BLaER1 treated with 17β-estradiol and CSF1 and Interleukin-3, amounts not matched to agents 10 nM and 100 nM (cell line): ENCODE data around the gene ATP1A2.

Experiments used
- H3K27ac ChIP-seq, 11 experiments: shearing (Covaris generic); formaldehyde crosslinking; 2 replicates each; pipeline ENCODE4 v1.8.1; 2022
- H3K27me3 ChIP-seq, 11 experiments: shearing (Covaris generic); formaldehyde crosslinking; 2 replicates each; pipeline ENCODE4 v1.8.1; 2022
- H3K36me3 ChIP-seq, 11 experiments: shearing (Covaris generic); formaldehyde crosslinking; 2 replicates each; pipeline ENCODE4 v1.8.1; 2022
- H3K4me1 ChIP-seq, 10 experiments: shearing (Covaris generic); formaldehyde crosslinking; 2 replicates each; pipeline ENCODE4 v1.8.1; 2022
- H3K4me2 ChIP-seq, 11 experiments: shearing (Covaris generic); formaldehyde crosslinking; 2 replicates each; pipeline ENCODE4 v1.8.1; 2022
- H3K4me3 ChIP-seq, 10 experiments: shearing (Covaris generic); formaldehyde crosslinking; 2 replicates each; pipeline ENCODE4 v1.8.1; 2022
- H3K9ac ChIP-seq, 11 experiments: shearing (Covaris generic); formaldehyde crosslinking; 2 replicates each; pipeline ENCODE4 v1.8.1; 2022
- H3K9me3 ChIP-seq, 11 experiments: shearing (Covaris generic); formaldehyde crosslinking; replicated peaks in 1 of 11; 2 replicates each; pipeline ENCODE4 v1.8.1; 2022
- H4K20me1 ChIP-seq, 11 experiments: shearing (Covaris generic); formaldehyde crosslinking; 2 replicates each; pipeline ENCODE4 v1.8.1; 2022
- Cebpa-rat ChIP-seq, 11 experiments: shearing (Covaris generic); IDR thresholded peaks; 2 replicates each; pipeline ENCODE4 v1.8.1; 2022

Gene ATP1A2

DNA sequence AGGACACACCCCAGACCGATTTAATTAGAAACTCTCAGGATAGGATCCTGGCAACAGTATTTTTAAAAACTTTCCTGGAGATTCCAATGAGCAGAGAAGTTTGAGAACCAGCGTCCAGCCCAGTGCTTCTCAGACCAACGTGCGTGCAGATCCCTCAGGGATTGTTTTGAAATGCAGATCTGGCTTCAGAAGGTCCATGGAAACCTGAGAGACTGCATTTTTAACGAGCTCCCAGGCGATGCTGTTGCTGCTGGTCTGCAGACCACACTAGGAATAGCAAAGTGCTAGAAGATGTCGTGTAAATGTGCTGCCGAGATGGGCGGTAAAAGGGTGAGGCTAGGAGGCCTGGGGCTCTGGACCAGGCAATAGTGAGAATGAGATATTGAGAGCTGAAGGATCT, 56.4 kb downstream of the ATP1A2 start:
- H3K4me3 ChIP-seq = no peak overlapping the region
- TF ChIP-seq Cebpa-rat (IDR thresholded peaks at IDR 0.05) = no peak
- no peaks in the 10 kb centered on the region for H3K9me3 ChIP-seq
- H3K27me3 ChIP-seq = no peaks in the 10 kb centered on the region
- no peak overlapping the region for H3K9ac ChIP-seq
- H3K36me3 ChIP-seq = no peaks in the 10 kb centered on the region
- peaks cover 37 to 50% (median 46%) of the 10 kb centered on the region in 10 experiments for H3K4me1 ChIP-seq
- no peaks in the 10 kb centered on the region for H4K20me1 ChIP-seq
- H3K27ac ChIP-seq = no peak overlapping the region
- peak overlapping the region in 1 of 11 experiments; percentile 94; a peak in 1 of 22 replicates for H3K4me2 ChIP-seq

DNA sequence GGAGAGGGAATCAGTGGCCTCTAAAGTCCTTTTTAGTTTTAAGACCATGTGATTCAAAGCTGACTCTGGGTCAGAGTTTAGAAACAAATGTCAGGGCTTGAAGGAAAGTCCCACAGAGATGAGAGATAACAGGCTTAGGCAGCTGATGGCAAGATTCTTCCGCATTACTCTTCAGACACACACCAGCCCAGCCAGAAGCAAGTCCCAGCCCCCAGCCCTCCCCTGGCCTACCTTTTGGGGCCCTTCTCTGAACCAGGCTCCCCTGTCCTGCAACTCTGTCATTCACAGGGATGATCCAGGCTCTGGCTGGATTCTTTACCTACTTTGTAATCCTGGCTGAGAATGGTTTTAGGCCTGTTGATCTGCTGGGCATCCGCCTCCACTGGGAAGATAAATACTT, 61.7 kb downstream of the ATP1A2 start:
- no peak overlapping the region for H3K4me2 ChIP-seq
- no peaks in the 10 kb centered on the region for H3K4me1 ChIP-seq
- no peak overlapping the region for H3K4me3 ChIP-seq
- H3K27me3 ChIP-seq = no peaks in the 10 kb centered on the region
- no peaks in the 10 kb centered on the region for H3K36me3 ChIP-seq
- no peak for TF ChIP-seq Cebpa-rat (IDR thresholded peaks at IDR 0.05)
- H3K27ac ChIP-seq = no peak overlapping the region
- H3K9me3 ChIP-seq = no peaks in the 10 kb centered on the region
- H3K9ac ChIP-seq = no peak overlapping the region
- H4K20me1 ChIP-seq = no peaks in the 10 kb centered on the region

- Histone ChIP-seq H3K9ac (no peak overlapping the region), H3K27ac (no peak overlapping the region), H3K4me3 (no peak overlapping the region)
These were observed 62.1 kb downstream of the ATP1A2 start for GRCh38 chr1:160177667-160178066.

GRCh38 chr1:160178731-160179130, 63.2 kb downstream of the ATP1A2 start:
- H4K20me1 ChIP-seq = no peaks in the 10 kb centered on the region
- H3K4me3 ChIP-seq = no peak overlapping the region
- H3K27ac ChIP-seq = no peak overlapping the region
- H3K36me3 ChIP-seq = no peaks in the 10 kb centered on the region
- no peaks in the 10 kb centered on the region for H3K4me1 ChIP-seq
- no peaks in the 10 kb centered on the region for H3K27me3 ChIP-seq
- H3K9me3 ChIP-seq = no peaks in the 10 kb centered on the region
- no peak overlapping the region for H3K9ac ChIP-seq
- TF ChIP-seq Cebpa-rat (IDR thresholded peaks at IDR 0.05) = no peak
- H3K4me2 ChIP-seq = no peak overlapping the region

More at GRCh38 chr1:160177667-160178066, 62.1 kb downstream of the ATP1A2 start:
- Histone ChIP-seq H3K9me3 (no peaks in the 10 kb centered on the region), H3K4me2 (no peak overlapping the region), H3K36me3 (no peaks in the 10 kb centered on the region), H3K27me3 (no peaks in the 10 kb centered on the region), H3K4me1 (no peaks in the 10 kb centered on the region), H4K20me1 (no peaks in the 10 kb centered on the region)
- no peak for TF ChIP-seq Cebpa-rat (IDR thresholded peaks at IDR 0.05)

- Histone ChIP-seq H3K4me2 (no peak overlapping the region), H3K27ac (no peak overlapping the region), H3K36me3 (no peaks in the 10 kb centered on the region), H3K4me3 (no peak overlapping the region), H4K20me1 (no peaks in the 10 kb centered on the region), H3K27me3 (no peaks in the 10 kb centered on the region), H3K9ac (no peak overlapping the region), H3K4me1 (no peaks in the 10 kb centered on the region), H3K9me3 (no peaks in the 10 kb centered on the region)
- TF ChIP-seq Cebpa-rat (IDR thresholded peaks at IDR 0.05) = no peak
These were observed 63.8 kb downstream of the ATP1A2 start for GRCh38 chr1:160179336-160179735.

GRCh38 chr1:160186246-160186645, 70.7 kb downstream of the ATP1A2 start:
- no peak overlapping the region for H3K9ac ChIP-seq
- no peak for TF ChIP-seq Cebpa-rat (IDR thresholded peaks at IDR 0.05)
- H3K9me3 ChIP-seq = no peaks in the 10 kb centered on the region
- no peak overlapping the region for H3K4me3 ChIP-seq
- H3K4me2 ChIP-seq = no peak overlapping the region
- H4K20me1 ChIP-seq = no peaks in the 10 kb centered on the region
- no peak overlapping the region for H3K27ac ChIP-seq
- H3K36me3 ChIP-seq = no peaks in the 10 kb centered on the region
- no peaks in the 10 kb centered on the region for H3K4me1 ChIP-seq
- H3K27me3 ChIP-seq = no peaks in the 10 kb centered on the region

- H3K4me1 ChIP-seq = no peaks in the 10 kb centered on the region
- no peak overlapping the region for H3K27ac ChIP-seq
- H4K20me1 ChIP-seq = no peaks in the 10 kb centered on the region
- no peaks in the 10 kb centered on the region for H3K9me3 ChIP-seq
- H3K4me3 ChIP-seq = no peak overlapping the region
- no peak for TF ChIP-seq Cebpa-rat (IDR thresholded peaks at IDR 0.05)
- H3K27me3 ChIP-seq = no peaks in the 10 kb centered on the region
- no peak overlapping the region for H3K9ac ChIP-seq
- H3K36me3 ChIP-seq = no peaks in the 10 kb centered on the region
- no peak overlapping the region for H3K4me2 ChIP-seq
These were observed 71.2 kb downstream of the ATP1A2 start for GRCh38 chr1:160186729-160187128.

DNA sequence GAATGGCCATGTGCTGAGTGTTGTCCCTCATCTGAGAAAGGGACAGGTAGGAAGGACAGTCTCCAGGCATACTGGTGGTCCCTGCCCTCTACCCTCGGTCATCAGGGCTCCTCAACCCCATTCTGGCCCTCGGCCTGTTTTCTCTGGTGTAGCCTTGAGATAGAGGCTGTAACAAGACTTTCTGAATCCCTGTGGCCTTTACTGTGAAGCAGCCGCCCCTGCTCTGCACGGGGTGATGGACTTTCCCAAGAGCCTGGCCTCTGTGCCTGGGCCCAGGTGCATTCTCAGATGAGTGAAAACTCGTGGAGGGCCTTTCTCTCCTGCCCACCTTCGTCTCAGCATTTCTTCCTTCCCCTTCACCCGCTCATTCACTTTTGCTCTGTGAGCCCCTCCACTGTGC, 71.8 kb downstream of the ATP1A2 start:
- no peak for TF ChIP-seq Cebpa-rat (IDR thresholded peaks at IDR 0.05)
- no peak overlapping the region for H3K4me2 ChIP-seq

GRCh38 chr1:160188341-160188740, 72.8 kb downstream of the ATP1A2 start:
- no peak overlapping the region for H3K9ac ChIP-seq
- no peaks in the 10 kb centered on the region for H3K9me3 ChIP-seq
- no peak overlapping the region for H3K27ac ChIP-seq
- H3K4me1 ChIP-seq = peaks cover 0 to 9% (median 2%) of the 10 kb centered on the region in 10 experiments; a peak in 10 of 20 replicates
- no peaks in the 10 kb centered on the region for H3K27me3 ChIP-seq
- TF ChIP-seq Cebpa-rat (IDR thresholded peaks at IDR 0.05) = no peak
- no peaks in the 10 kb centered on the region for H4K20me1 ChIP-seq
- no peaks in the 10 kb centered on the region for H3K36me3 ChIP-seq
- no peak overlapping the region for H3K4me2 ChIP-seq
- no peak overlapping the region for H3K4me3 ChIP-seq

More for the DNA sequence above, 71.8 kb downstream of the ATP1A2 start:
- Histone ChIP-seq H3K36me3 (no peaks in the 10 kb centered on the region), H3K27ac (no peak overlapping the region), H3K4me3 (no peak overlapping the region), H3K27me3 (no peaks in the 10 kb centered on the region), H4K20me1 (no peaks in the 10 kb centered on the region), H3K9ac (no peak overlapping the region), H3K9me3 (no peaks in the 10 kb centered on the region), H3K4me1 (peaks cover 0 to 1% (median 0%) of the 10 kb centered on the region in 10 experiments; a peak in 2 of 20 replicates)

DNA sequence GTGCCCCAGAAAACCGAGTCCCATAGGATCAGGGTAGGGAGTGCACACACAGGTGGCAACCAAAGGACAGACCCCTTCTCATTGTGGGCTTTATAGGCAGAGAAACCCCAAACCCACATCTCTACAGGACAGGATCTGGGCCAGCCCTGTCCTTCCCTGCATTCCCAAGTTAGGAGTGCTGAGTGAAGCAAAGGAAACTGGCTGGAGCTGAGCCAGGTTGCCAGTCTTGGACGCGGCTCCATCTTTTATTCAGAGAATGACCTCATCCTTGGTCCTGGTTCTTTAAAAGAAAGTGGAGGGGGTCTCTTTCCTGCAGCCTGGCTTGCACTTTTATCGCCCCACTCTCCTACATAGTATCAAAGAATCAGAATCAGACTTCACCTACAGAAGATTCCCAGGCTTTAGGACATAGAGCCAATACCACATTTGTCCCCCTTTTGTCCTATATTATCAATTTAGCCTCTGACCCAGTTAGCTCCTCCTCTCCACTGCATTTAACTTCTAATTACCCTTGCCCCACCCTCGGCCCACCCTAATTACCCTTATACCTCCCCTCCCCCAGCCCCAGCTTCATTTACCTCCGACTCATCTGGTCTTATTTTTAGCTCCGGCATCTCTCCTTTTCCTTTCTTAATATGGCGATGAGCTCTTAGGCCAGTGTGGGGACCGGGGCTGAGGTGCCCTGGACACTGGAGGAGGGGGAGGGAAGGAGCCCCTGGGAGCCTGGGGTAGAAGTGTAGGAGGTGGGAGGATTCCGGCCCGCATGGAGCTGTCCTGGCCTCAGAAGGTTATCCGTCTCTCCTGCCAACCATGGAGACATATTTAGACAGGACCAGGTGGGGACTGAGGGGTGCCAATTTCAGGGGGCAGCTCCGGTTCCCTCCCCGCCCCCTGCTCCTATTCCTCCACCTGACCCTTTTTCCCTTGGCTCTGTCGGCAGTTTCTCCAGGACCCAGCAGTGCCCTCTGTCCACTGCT, 74.4 kb downstream of the ATP1A2 start, which contains the start of gene CASQ1:
CASQ1 (plus strand) TSS at position 927 of the 977 bp plus-strand sequence. CDS start 177 bp downstream, outside the sequence.
- TF ChIP-seq Cebpa-rat (IDR thresholded peaks at IDR 0.05) = no peak
- Histone ChIP-seq H3K4me3 (no peak within 1 kb of the TSS), H4K20me1 (no peaks in the 10 kb centered on the region), H3K9me3 (no peaks in the 10 kb centered on the region), H3K27ac (no peak within 1 kb of the TSS), H3K4me2 (no peak within 1 kb of the TSS), H3K27me3 (no peaks in the 10 kb centered on the region), H3K9ac (peak within 1 kb of the TSS in 2 of 11 experiments; percentile 15 to 18; a peak in 2 of 22 replicates), H3K36me3 (no peaks in the 10 kb centered on the region), H3K4me1 (peaks cover 0 to 12% (median 5%) of the 10 kb centered on the region in 10 experiments; a peak in 10 of 20 replicates)
